HFFc6 (cell line): ENCODE results near the gene FRMD5. TPM values are rescaled to one million over a fixed set of nuclear protein-coding genes. Genes with fewer than 3 reads are reported as not detected.

ENCODE experiments used
- DNase-seq: peaks from one replicate; pipeline ENCODE4 v3.0.0-alpha.2; 2018
- H3K27ac Mint-ChIP-seq: 2 replicates; pipeline ENCODE4 v1.8.0; 2020; ENCODE audit warnings: mild to moderate bottlenecking, mixed read lengths
- H3K27me3 Mint-ChIP-seq: 2 replicates; pipeline ENCODE4 v1.8.0; 2021; ENCODE audit warnings: mild to moderate bottlenecking, moderate library complexity, mixed read lengths; ENCODE audit not compliant: insufficient read depth
- H3K36me3 Mint-ChIP-seq: 2 replicates; pipeline ENCODE4 v1.8.0; 2021; ENCODE audit warnings: low read depth, mixed read lengths
- H3K4me1 Mint-ChIP-seq: 2 replicates; pipeline ENCODE4 v1.8.0; 2020; ENCODE audit warnings: low read depth, mixed read lengths
- H3K4me3 Mint-ChIP-seq: 2 replicates; pipeline ENCODE4 v1.8.0; 2020; ENCODE audit warnings: mild to moderate bottlenecking, moderate library complexity, mixed read lengths
- H3K9me3 Mint-ChIP-seq: 2 replicates; pipeline ENCODE4 v1.8.0; 2020; ENCODE audit warnings: mild to moderate bottlenecking, mixed read lengths
- CTCF ChIP-seq: fragments of 200-600 bp; sonication (generic); IDR thresholded peaks from 2 replicates; pipeline ENCODE4 v1.5.0; 2021; ENCODE audit warnings: antibody characterized with exemption, mild to moderate bottlenecking
- total RNA-seq, 6 experiments: library from RNA; stranded (reverse); fragmentation: NEBNext Ultra II Directional; extraction: Animal tissue kit (Norgen Biotek cat#: 25700); gene quantifications; 2 replicates in 1 of 6; 3 replicates in 5 of 6; pipeline ENCODE4 v1.2.3, GENCODE V29; 2021

Gene FRMD5
- total RNA-seq, 6 experiments from 2014 or later: 0.67 to 1.1 (median 0.94) TPM

DNA sequence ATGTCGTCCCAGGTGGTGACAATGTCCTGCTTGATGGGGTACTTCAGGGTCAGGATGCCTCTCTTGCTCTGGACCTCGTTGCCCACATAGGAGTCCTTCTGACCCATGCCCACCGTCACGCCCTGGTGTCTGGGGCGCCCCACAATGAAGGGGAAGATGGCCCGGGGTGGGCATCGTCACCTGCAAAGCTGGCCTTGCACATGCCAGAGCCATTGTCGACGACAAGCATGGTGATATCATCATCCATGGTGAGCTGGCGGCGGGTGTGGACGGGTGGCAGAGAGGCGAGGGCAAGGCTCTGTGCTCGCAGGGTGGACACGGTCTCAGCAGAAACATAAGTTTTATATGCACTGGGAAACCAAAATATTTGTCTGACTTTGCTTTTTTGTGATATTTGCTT lies 205.1 kb downstream of the FRMD5 start:
- Mint-ChIP-seq H3K4me1 (no peaks in the 10 kb centered on the region), H3K4me3 (no peak overlapping the region), H3K9me3 (no peaks in the 10 kb centered on the region), H3K27me3 (no peaks in the 10 kb centered on the region), H3K27ac (no peak overlapping the region), H3K36me3 (no peaks in the 10 kb centered on the region)
- no peak for DNase-seq
- no peak for TF ChIP-seq CTCF

- H3K4me1 Mint-ChIP-seq: no peaks in the 10 kb centered on the region
Measured at GRCh38 chr15:43988900-43989299, 206.2 kb downstream of the FRMD5 start.

GRCh38 chr15:43987924-43988323 lies 207.1 kb downstream of the FRMD5 start:
- H3K9me3 Mint-ChIP-seq: no peaks in the 10 kb centered on the region
- no peak for TF ChIP-seq CTCF
- H3K4me3 Mint-ChIP-seq: no peak overlapping the region
- no peaks in the 10 kb centered on the region for H3K36me3 Mint-ChIP-seq
- H3K4me1 Mint-ChIP-seq: no peaks in the 10 kb centered on the region
- peaks cover 10% of the 10 kb centered on the region; the same call in 1 of the 2 replicates for H3K27me3 Mint-ChIP-seq
- DNase-seq: no peak
- no peak overlapping the region for H3K27ac Mint-ChIP-seq

More at GRCh38 chr15:43988900-43989299, 206.2 kb downstream of the FRMD5 start:
- TF ChIP-seq CTCF: no peak
- no peaks in the 10 kb centered on the region for H3K36me3 Mint-ChIP-seq
- peaks cover 5% of the 10 kb centered on the region; the same call in 1 of the 2 replicates for H3K27me3 Mint-ChIP-seq
- H3K4me3 Mint-ChIP-seq: no peak overlapping the region
- no peak overlapping the region for H3K27ac Mint-ChIP-seq
- H3K9me3 Mint-ChIP-seq: no peaks in the 10 kb centered on the region
- no peak for DNase-seq

GRCh38 chr15:43985976-43986680 lies 208.9 kb downstream of the FRMD5 start:
- no peak overlapping the region for H3K4me3 Mint-ChIP-seq
- H3K27me3 Mint-ChIP-seq: peaks cover 12% of the 10 kb centered on the region; the same call in 1 of the 2 replicates
- H3K27ac Mint-ChIP-seq: no peak overlapping the region
- TF ChIP-seq CTCF: no peak
- no peaks in the 10 kb centered on the region for H3K36me3 Mint-ChIP-seq
- DNase-seq: no peak
- no peaks in the 10 kb centered on the region for H3K9me3 Mint-ChIP-seq
- H3K4me1 Mint-ChIP-seq: no peaks in the 10 kb centered on the region

DNA sequence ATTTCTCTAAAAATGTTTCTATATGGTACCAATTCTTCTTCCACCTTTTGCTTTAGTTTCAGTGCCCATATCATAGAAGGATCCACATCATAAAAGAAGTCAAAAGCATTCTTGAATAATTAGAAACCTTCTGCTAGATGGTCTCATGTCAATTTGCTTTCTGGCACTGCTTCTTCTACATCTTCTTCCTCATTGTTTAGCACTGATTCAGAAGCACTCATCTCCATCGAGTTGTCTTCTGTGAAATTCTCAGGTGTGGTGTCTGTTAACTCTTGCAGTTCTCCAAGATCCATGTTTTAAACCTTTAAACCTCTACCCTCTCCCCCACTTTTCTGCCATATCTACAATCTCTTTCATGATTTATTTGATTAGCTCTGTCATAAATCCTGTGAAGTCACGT lies 213.5 kb downstream of the FRMD5 start:
- no peak for TF ChIP-seq CTCF
- Mint-ChIP-seq H3K9me3 (no peaks in the 10 kb centered on the region), H3K4me1 (no peaks in the 10 kb centered on the region), H3K27me3 (peaks cover 12% of the 10 kb centered on the region), H3K4me3 (no peak overlapping the region), H3K27ac (no peak overlapping the region), H3K36me3 (no peaks in the 10 kb centered on the region)
- no peak for DNase-seq
